Upper lobe of left lung (tissue), 6 donors: ENCODE data around the gene SMAP1. TPM values are rescaled to one million over a fixed set of nuclear protein-coding genes. Genes with fewer than 3 reads are reported as not detected.

ENCODE experiments used
- ATAC-seq, 2 donors: fragments of 200-7000 bp; cut with Tn5 transposase; one replicate each; pipeline ENCODE4 v1.9.1; 2022; ENCODE audit warnings: mild to moderate bottlenecking in 2 of 2, moderate library complexity in 2 of 2; ENCODE audit not compliant: low FRiP score in 2 of 2
- DNase-seq, 2 donors: peaks; one replicate each; pipeline ENCODE4 v3.0.0-alpha.2; 2019 to 2020
- H3K27ac ChIP-seq, 4 donors: fragments of 200-600 bp; sonication (generic); one replicate each; pipeline ENCODE4 v1.5.1; 2016 to 2019
- H3K27me3 ChIP-seq, 4 donors: fragments of 200-600 bp; sonication (generic); one replicate each; pipeline ENCODE4 v1.5.1; 2017 to 2019
- H3K36me3 ChIP-seq, 4 donors: fragments of 200-600 bp; sonication (generic); one replicate each; pipeline ENCODE4 v1.5.1; 2016 to 2019
- H3K4me1 ChIP-seq, 4 donors: fragments of 200-600 bp; sonication (generic); one replicate each; pipeline ENCODE4 v1.5.1; 2018 to 2019
- H3K4me3 ChIP-seq, 4 donors: fragments of 200-600 bp; sonication (generic); one replicate each; pipeline ENCODE4 v1.5.1; 2017 to 2019; ENCODE audit warnings: mild to moderate bottlenecking in 2 of 4, moderate library complexity in 1 of 4
- H3K9me3 ChIP-seq, 4 donors: fragments of 200-600 bp; sonication (generic); one replicate each; pipeline ENCODE4 v1.5.1; 2018 to 2019
- CTCF ChIP-seq, 6 experiments: fragments of 450-650 bp in 4 of 6; fragments of 200-600 bp in 2 of 6; sonication (generic) in 2 of 6; IDR thresholded peaks; one replicate each; pipeline ENCODE4 v1.5.1; 2016 to 2019; ENCODE audit warnings: antibody characterized with exemption in 6 of 6
- EP300 ChIP-seq, 4 donors: sonication (generic); formaldehyde crosslinking; IDR thresholded peaks; one replicate each; pipeline ENCODE4 v1.5.1; 2017; ENCODE audit warnings: antibody characterized with exemption in 4 of 4, control low read depth in 2 of 4
- POLR2A ChIP-seq, 4 donors: fragments of 450-650 bp; IDR thresholded peaks; one replicate each; pipeline ENCODE4 v1.5.1; 2016 to 2017; ENCODE audit warnings: antibody characterized with exemption in 4 of 4, mild to moderate bottlenecking in 2 of 4
- POLR2AphosphoS5 ChIP-seq, 2 donors: sonication (generic); formaldehyde crosslinking; IDR thresholded peaks; one replicate each; pipeline ENCODE4 v1.5.1; 2017; ENCODE audit warnings: antibody characterized with exemption in 2 of 2
- WGBS, 2 donors: methylation state at CpG; one replicate each; pipeline ENCODE4 v1.1.5; 2017 to 2018; 5-methylcytosine and 5-hydroxymethylcytosine counted together
- total RNA-seq, 6 donors: library from RNA; depleted of rRNA in 4 of 6; stranded (reverse); fragments of >200 nt in 4 of 6; gene quantifications; one replicate each; pipeline versions ENCODE4 v1.1.0 to v1.2.1, GENCODE V29; 2016 to 2021
- donor health status: DM: no; HTN: no; CAD: no; lungs with moderate emphysema.
- donor health status: DM: no; HTN: yes; CAD: no; lungs with severe emphysema.

The SMAP1 gene
- total RNA-seq, 6 donors from 2014 or later, result 16.3 to 34.4 (median 21.7) TPM

DNA sequence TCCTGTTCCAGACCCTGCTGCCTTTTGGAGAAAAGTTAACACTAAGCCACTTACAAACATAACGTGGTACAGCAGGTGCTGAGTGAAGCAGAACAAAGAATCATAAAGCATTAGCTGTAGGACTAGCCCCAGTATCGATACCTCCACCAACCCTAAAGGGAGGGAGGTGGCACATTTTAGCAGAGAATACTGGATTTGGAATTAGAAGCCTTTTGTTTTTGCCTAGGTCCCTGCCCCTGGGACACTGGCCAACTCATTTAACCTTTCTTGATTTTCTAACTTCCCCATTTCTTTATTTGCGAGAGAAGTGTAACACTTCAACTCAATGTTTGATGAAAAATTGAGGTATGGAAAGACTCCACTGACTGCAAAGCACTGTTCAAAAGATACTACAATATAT is 195.7 kb downstream of the SMAP1 start:
- H3K27me3 ChIP-seq, result no peaks in the 10 kb centered on the region
- 54 to 65% methylated on average over 3 of the region's 3 CpGs for WGBS, 2 donors
- no peak for DNase-seq
- peaks cover 0 to 13% (median 0%) of the 10 kb centered on the region in 4 donors for H3K36me3 ChIP-seq
- H3K9me3 ChIP-seq, result no peaks in the 10 kb centered on the region
- TF ChIP-seq POLR2A (IDR thresholded peaks at IDR 0.05) (no peak), CTCF (IDR thresholded peaks at IDR 0.05) (no peak), EP300 (IDR thresholded peaks at IDR 0.05) (no peak), POLR2AphosphoS5 (IDR thresholded peaks at IDR 0.05) (no peak)
- H3K27ac ChIP-seq, result no peak overlapping the region
- no peak for ATAC-seq
- H3K4me3 ChIP-seq, result no peak overlapping the region
- no peaks in the 10 kb centered on the region for H3K4me1 ChIP-seq

GRCh38 chr6:70864401-70864800 is 196.7 kb downstream of the SMAP1 start:
- H3K4me1 ChIP-seq, result no peaks in the 10 kb centered on the region
- no peaks in the 10 kb centered on the region for H3K9me3 ChIP-seq
- no peak overlapping the region for H3K27ac ChIP-seq
- DNase-seq (no peak), ATAC-seq (no peak)
- peaks cover 0 to 10% (median 0%) of the 10 kb centered on the region in 4 donors for H3K36me3 ChIP-seq
- TF ChIP-seq POLR2AphosphoS5 (IDR thresholded peaks at IDR 0.05) (no peak), EP300 (IDR thresholded peaks at IDR 0.05) (no peak), CTCF (IDR thresholded peaks at IDR 0.05) (no peak), POLR2A (IDR thresholded peaks at IDR 0.05) (no peak)
- WGBS, 2 donors, result 68 to 82% methylated on average over 3 of the region's 3 CpGs
- no peaks in the 10 kb centered on the region for H3K27me3 ChIP-seq
- H3K4me3 ChIP-seq, result no peak overlapping the region

GRCh38 chr6:70872469-70872868 is 204.8 kb downstream of the SMAP1 start:
- Histone ChIP-seq H3K4me3 (no peak overlapping the region), H3K9me3 (peaks cover 0 to 15% (median 11%) of the 10 kb centered on the region in 4 donors), H3K27me3 (no peaks in the 10 kb centered on the region), H3K36me3 (no peaks in the 10 kb centered on the region), H3K4me1 (no peaks in the 10 kb centered on the region), H3K27ac (no peak overlapping the region)
- DNase-seq (no peak), ATAC-seq (no peak)
- no peak for TF ChIP-seq CTCF (IDR thresholded peaks at IDR 0.05)
- no peak for TF ChIP-seq EP300 (IDR thresholded peaks at IDR 0.05)
- no peak for TF ChIP-seq POLR2AphosphoS5 (IDR thresholded peaks at IDR 0.05)
- no peak for TF ChIP-seq POLR2A (IDR thresholded peaks at IDR 0.05)
- WGBS, 2 donors, result 98% methylated on average over 2 of the region's 2 CpGs

GRCh38 chr6:70874181-70874913 is 206.7 kb downstream of the SMAP1 start:
- Histone ChIP-seq H3K27ac (no peak overlapping the region), H3K36me3 (no peaks in the 10 kb centered on the region), H3K9me3 (peaks cover 0 to 15% (median 11%) of the 10 kb centered on the region in 4 donors), H3K4me3 (no peak overlapping the region), H3K27me3 (no peaks in the 10 kb centered on the region), H3K4me1 (no peaks in the 10 kb centered on the region)
- DNase-seq (no peak), ATAC-seq (no peak)
- 49 to 52% methylated on average over 3 of the region's 3 CpGs for WGBS, 2 donors
- TF ChIP-seq POLR2AphosphoS5 (IDR thresholded peaks at IDR 0.05) (no peak), EP300 (IDR thresholded peaks at IDR 0.05) (no peak), CTCF (IDR thresholded peaks at IDR 0.05) (no peak), POLR2A (IDR thresholded peaks at IDR 0.05) (no peak)

- no peaks in the 10 kb centered on the region for H3K27me3 ChIP-seq
- TF ChIP-seq POLR2AphosphoS5 (IDR thresholded peaks at IDR 0.05), result no peak
- no peak for TF ChIP-seq CTCF (IDR thresholded peaks at IDR 0.05)
- TF ChIP-seq POLR2A (IDR thresholded peaks at IDR 0.05), result no peak
- no peak for TF ChIP-seq EP300 (IDR thresholded peaks at IDR 0.05)
- no peak for DNase-seq
- WGBS, 2 donors, result 83 to 86% methylated on average over 5 of the region's 5 CpGs
- no peaks in the 10 kb centered on the region for H3K9me3 ChIP-seq
- H3K4me1 ChIP-seq, result no peaks in the 10 kb centered on the region
- H3K36me3 ChIP-seq, result no peaks in the 10 kb centered on the region
- no peak overlapping the region for H3K27ac ChIP-seq
- H3K4me3 ChIP-seq, result no peak overlapping the region
- ATAC-seq, result no peak
Observed at GRCh38 chr6:70879496-70879895, 211.8 kb downstream of the SMAP1 start.
